ENCODE results near the gene CLEC12A. TPM values are rescaled to one million over a fixed set of nuclear protein-coding genes. Genes with fewer than 3 reads are reported as not detected.

The CLEC12A gene
- total RNA-seq, 1 donor from 2014 or later: not detected

DNA sequence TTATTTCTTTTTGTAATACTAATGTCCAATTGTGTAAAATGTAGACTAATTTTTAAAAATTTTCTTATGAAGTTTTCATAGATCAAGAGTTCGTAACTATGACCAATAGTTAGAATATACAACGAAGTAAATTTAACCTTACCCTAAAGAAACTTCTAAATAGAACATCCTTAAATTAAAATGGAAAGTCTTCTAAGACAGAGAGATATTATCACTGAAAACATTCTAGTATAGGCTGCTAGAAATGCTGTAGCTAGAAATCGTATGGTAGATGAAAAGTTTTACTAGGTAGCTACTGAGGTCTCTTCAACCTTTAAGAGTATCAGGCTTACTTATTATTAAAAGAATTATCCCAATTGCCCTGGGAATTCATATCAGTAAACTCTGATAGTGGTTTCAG is 40.0 kb upstream of the CLEC12A start:
- H3K36me3 Mint-ChIP-seq (ENCODE audit: low read depth): no peaks in the 10 kb centered on the region
- peaks cover 5% of the 10 kb centered on the region for H3K27me3 Mint-ChIP-seq (ENCODE audit: low read depth)
- TF ChIP-seq, protein P1, sequence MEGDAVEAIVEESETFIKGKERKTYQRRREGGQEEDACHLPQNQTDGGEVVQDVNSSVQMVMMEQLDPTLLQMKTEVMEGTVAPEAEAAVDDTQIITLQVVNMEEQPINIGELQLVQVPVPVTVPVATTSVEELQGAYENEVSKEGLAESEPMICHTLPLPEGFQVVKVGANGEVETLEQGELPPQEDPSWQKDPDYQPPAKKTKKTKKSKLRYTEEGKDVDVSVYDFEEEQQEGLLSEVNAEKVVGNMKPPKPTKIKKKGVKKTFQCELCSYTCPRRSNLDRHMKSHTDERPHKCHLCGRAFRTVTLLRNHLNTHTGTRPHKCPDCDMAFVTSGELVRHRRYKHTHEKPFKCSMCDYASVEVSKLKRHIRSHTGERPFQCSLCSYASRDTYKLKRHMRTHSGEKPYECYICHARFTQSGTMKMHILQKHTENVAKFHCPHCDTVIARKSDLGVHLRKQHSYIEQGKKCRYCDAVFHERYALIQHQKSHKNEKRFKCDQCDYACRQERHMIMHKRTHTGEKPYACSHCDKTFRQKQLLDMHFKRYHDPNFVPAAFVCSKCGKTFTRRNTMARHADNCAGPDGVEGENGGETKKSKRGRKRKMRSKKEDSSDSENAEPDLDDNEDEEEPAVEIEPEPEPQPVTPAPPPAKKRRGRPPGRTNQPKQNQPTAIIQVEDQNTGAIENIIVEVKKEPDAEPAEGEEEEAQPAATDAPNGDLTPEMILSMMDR (IDR thresholded peaks at IDR 0.05): no peak
- no peaks in the 10 kb centered on the region for H3K9me3 Mint-ChIP-seq (ENCODE audit: low read depth)
- no peaks in the 10 kb centered on the region for H3K4me1 Mint-ChIP-seq (ENCODE audit: low read depth)
- DNase-seq (ENCODE audit: low spot score): no peak
- H3K4me3 Mint-ChIP-seq (ENCODE audit: unreplicated experiment): no peak overlapping the region
- no peak overlapping the region for H3K27ac Mint-ChIP-seq (ENCODE audit: unreplicated experiment)

DNA sequence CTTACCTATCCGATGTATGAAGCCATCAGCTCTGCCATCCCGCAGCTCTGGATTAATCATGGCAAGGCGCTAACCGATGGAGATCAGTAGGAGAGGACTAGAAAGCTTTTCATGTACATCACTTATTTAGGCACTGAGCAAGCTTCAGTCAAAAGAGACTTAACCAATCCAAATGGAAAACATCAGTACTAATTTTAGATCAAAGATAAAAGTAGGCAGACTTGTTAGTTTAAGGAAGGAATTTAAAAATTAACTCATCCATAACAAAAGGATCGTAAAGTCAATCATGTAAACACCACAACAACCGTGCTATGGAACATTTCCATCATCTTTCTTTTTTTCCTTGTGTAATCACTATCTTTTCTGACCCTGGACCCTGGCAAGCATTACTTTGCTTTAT is 38.9 kb upstream of the CLEC12A start, which contains the start of gene CLEC2A:
CLEC2A (minus strand) TSS at position 101 of the 400 bp plus-strand sequence; CDS start at position 60, 41 bp downstream.
- Mint-ChIP-seq H3K27me3 (ENCODE audit: low read depth) (peaks cover 5% of the 10 kb centered on the region), H3K27ac (ENCODE audit: unreplicated experiment) (no peak within 1 kb of the TSS), H3K4me3 (ENCODE audit: unreplicated experiment) (no peak within 1 kb of the TSS), H3K9me3 (ENCODE audit: low read depth) (no peaks in the 10 kb centered on the region), H3K4me1 (ENCODE audit: low read depth) (no peaks in the 10 kb centered on the region), H3K36me3 (ENCODE audit: low read depth) (no peaks in the 10 kb centered on the region)
- TF ChIP-seq, protein P1 (IDR thresholded peaks at IDR 0.05): no peak
- no peak for DNase-seq (ENCODE audit: low spot score)

DNA sequence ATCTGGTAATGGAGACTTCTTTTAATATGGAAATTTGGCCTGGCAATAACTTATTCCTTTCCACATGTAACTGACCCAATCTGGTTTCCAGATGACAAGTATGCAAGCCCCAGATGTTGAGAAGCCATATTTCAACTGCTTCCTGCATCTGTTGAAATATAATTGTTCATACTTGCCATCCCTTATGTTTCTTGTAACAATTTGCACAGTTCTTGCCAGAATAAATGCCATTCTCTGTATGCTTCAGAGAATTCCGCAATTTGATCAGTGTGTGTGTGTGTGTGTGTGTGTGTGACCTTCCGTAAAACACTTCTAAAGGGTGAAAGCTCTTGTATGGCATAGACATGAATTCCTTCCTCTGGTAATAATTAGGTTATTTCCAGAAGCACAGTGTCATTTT is 37.3 kb upstream of the CLEC12A start:
- Mint-ChIP-seq H3K27ac (ENCODE audit: unreplicated experiment) (no peak overlapping the region), H3K4me1 (ENCODE audit: low read depth) (no peaks in the 10 kb centered on the region), H3K36me3 (ENCODE audit: low read depth) (no peaks in the 10 kb centered on the region), H3K27me3 (ENCODE audit: low read depth) (peaks cover 3% of the 10 kb centered on the region), H3K9me3 (ENCODE audit: low read depth) (no peaks in the 10 kb centered on the region), H3K4me3 (ENCODE audit: unreplicated experiment) (no peak overlapping the region)
- no peak for DNase-seq (ENCODE audit: low spot score)
- TF ChIP-seq, protein P1 (IDR thresholded peaks at IDR 0.05): no peak

DNA sequence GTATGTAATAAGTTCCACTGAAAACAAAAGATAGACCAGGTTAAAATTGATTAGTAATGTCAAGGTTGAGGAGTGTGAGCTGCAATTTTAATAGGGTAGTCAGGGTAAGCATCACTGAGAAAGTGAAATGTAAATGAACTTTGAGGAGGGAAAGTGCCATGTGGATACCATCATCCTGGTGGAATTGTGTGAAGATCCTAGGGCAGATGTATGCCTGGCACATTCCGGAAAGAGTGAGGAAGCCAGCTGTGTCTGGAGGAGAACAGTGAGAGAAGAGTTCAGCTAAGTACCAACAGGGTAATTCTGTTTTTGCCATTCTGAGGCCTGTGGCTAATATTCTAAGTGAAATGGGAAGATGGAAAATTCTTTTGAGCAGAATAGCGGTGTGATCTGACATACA is 36.2 kb upstream of the CLEC12A start:
- no peaks in the 10 kb centered on the region for H3K9me3 Mint-ChIP-seq (ENCODE audit: low read depth)

DNA sequence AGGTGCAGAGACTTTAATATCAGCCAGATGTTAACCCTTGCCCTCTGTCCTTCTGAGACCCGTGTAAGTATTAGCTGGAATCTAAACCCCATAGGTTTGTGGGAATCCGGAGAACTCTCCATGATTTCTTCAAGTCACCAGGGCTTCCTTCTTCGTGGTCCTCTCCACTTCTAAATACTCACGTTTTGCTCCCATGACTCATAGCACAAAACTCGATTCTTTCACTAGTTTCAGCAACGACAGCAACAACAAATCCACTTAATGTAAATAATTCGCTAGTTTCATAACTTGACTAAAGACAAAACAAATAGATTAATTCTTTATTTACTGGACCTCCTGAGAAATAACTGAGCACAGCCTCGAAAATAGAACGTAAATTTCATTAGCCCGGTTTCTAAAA is 34.6 kb upstream of the CLEC12A start:
- TF ChIP-seq, protein P1 (IDR thresholded peaks at IDR 0.05): no peak
- no peak for DNase-seq (ENCODE audit: low spot score)
- H3K27ac Mint-ChIP-seq (ENCODE audit: unreplicated experiment): no peak overlapping the region
- no peaks in the 10 kb centered on the region for H3K36me3 Mint-ChIP-seq (ENCODE audit: low read depth)
- no peaks in the 10 kb centered on the region for H3K9me3 Mint-ChIP-seq (ENCODE audit: low read depth)
- no peak overlapping the region for H3K4me3 Mint-ChIP-seq (ENCODE audit: unreplicated experiment)
- no peaks in the 10 kb centered on the region for H3K4me1 Mint-ChIP-seq (ENCODE audit: low read depth)
- H3K27me3 Mint-ChIP-seq (ENCODE audit: low read depth): peaks cover 6% of the 10 kb centered on the region

More for the DNA sequence above, 36.2 kb upstream of the CLEC12A start:
- Mint-ChIP-seq H3K27me3 (ENCODE audit: low read depth) (peaks cover 3% of the 10 kb centered on the region), H3K27ac (ENCODE audit: unreplicated experiment) (no peak overlapping the region), H3K36me3 (ENCODE audit: low read depth) (no peaks in the 10 kb centered on the region), H3K4me1 (ENCODE audit: low read depth) (no peaks in the 10 kb centered on the region), H3K4me3 (ENCODE audit: unreplicated experiment) (no peak overlapping the region)
- DNase-seq (ENCODE audit: low spot score): no peak
- TF ChIP-seq, protein P1 (IDR thresholded peaks at IDR 0.05): no peak
